Stimulated activated CD8-positive, alpha-beta memory T cell treated with anti-CD3 and anti-CD28 coated beads, Interleukin-15, amount 100 ng/mL, for 24 hours (primary cell): ENCODE measurements around the gene OGFOD3.
"Not testable (repeated sequence)": the region's sequence is repeated elsewhere in the genome, so short reads cannot be mapped to it uniquely, and the experiment has no call there.

Experiments used
- DNase-seq: peaks from one replicate; pipeline ENCODE4 v3.0.0-alpha.2; 2020; ENCODE audit warnings: low read depth

Gene OGFOD3

DNA sequence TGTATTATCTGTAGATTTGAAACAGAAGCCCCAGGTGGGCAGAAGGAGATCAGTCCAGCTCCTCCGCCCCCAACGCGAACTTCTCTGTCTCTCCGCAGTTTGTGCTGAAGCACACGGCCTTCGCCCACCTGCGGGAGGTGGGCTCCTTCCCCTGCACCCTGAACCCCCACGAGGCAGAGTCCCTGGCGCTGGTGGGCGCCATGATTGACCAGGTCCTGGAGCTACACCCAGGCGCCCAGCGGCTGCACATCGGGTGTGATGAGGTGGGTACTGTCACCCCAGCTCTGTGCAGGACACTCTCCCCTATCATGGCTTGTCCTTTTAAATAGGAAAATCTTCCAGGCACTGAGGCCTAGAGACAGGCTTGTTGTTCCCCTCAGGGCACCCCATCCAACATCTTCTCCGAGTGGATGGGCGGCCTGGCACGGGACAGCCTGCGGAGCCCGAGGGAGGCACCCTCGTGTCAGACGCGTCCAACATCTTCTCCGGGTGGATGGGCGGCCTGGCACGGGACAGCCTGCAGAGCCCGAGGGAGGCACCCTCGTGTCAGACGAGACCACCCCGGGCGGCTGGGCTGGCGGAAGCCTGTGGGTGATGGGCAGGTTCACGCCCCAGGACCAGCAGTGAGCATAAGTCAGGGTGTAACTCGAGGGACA is 15.3 kb upstream of the OGFOD3 start:
- DNase-seq, result no peak

DNA sequence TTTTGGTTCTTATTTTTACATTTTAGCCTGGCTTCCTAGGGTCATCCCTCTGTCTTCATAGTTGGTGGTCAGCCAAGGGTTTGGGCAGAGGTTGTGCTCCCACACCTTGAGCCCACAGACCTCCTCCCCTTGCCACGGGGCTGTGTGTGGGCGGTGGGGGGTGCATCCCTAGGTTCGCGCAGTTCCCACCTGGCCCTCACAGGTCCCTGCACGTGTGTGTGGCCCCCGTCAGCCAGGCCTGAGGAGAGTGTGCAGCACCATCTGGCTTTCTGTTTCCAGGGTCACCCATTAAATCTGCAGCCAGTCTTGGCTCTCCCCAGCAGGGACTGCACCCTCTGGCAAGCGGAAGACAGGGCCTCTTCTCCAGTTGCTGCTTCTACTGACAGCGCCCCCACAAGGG is 13.6 kb upstream of the OGFOD3 start:
- no peak for DNase-seq

DNA sequence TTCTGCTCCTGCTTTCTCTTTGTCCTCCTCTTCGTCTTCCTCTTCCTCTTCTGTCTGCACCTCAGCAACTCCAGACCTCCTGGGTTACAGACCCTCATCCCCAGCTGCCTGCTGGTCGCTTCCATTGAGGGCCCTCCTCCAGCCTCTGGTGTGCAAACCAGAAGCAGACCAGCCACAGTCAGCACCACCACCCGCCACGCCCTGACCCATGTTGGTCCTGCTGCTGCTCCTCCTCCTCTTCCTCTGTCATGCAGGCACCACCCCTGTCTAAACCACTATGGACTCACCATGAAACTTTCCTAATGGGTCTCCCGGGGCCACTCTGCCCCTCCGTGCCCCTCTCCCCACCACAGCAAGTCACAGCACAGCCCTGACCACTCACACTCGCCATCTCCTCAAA is 11.4 kb upstream of the OGFOD3 start:
- DNase-seq, result no peak

DNA sequence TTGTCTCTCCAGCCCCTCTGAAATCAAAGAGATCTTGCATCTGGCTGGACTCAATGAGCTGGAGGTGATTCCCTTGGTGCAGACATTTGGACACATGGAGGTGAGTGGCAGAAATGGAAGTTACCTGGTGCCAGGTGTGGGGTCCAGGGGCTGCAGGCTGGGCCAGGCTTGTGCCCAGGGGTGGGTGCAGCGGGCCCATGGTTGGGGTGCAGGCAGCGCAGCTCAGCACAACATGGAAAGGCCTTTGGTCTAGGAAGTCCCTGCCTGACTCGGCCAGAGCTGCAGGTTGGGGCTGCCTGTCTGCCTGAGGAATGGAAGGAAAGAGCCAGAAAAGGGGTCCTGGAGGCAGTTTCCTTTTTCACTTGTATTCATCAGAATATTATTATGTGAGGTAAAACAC is 10.2 kb upstream of the OGFOD3 start:
- no peak for DNase-seq

DNA sequence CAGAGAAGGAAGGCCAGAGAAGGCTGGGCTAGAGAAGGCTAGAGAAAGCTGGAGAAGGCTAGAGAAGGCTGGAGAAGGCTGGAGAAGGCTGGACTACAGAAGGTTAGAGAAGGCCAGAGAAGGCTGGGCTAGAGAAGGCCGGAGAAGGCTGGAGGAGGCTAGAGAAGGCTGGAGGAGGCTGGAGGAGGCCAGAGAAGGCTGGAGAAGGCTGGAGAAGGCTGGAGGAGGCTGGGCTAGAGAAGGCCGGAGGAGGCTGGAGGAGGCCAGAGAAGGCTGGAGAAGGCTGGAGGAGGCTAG is 6.4 kb upstream of the OGFOD3 start:
- no peak for DNase-seq

DNA sequence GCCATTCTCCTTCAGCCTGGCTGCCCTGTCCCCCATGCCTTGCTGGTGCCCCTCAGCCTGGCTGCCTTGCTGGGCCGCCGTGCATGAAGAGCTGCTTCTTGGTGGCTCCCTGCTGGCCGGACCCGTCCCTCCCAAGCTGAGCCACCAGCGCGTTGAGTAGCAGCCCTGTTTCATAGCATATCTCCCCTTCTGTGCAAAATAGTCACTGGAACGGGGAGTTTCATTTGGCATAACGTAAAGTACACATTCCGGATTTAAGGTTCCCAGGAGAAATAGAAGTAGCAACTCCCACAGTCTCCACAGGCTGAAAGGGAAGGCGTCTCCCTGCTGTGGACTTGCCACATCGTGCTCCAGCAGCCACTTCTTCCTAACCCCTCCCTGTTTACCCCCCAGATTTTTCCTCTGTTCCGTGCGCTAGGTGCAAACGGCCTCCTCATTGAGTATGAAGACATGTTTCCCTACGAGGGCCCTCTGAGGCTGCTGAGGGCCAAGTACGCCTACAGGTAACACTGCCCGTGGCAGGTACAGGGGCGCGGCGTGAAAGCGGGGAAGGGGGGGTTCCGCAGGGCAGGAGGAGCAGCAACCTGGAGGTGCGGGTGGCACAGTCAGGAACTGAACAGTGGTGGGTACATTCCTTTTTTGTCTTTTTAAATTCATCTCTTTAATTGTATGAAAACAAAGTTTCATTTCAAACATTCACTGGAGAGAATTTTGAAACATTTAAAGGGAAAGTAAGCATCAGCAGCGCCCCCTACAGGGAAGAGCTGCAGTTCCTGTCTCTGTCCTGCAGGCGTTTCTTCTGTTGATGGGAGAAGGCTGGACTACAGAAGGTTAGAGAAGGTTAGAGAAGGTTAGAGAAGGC is 5.8 kb upstream of the OGFOD3 start:
- peak; percentile 30 for DNase-seq

DNA sequence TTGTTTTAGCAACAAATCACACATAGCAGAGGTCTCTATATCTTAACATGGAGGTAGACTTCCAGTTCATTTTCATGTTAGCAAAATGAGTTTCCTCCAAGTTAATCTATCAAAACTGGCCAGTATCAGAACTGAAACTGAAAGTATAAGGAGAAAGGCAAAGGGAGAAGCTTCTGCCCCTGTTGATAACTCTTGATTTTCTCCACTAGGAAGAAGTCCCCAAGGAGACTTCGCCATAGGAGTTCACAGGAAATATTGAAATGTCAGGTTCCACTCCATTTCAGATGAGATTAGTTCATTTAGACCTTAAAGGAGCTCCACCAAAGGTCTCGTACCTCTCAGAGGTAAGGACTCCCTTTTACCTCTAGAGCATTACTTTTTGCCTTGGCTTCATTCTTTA is 1.2 kb upstream of the OGFOD3 start:
- no peak for DNase-seq

DNA sequence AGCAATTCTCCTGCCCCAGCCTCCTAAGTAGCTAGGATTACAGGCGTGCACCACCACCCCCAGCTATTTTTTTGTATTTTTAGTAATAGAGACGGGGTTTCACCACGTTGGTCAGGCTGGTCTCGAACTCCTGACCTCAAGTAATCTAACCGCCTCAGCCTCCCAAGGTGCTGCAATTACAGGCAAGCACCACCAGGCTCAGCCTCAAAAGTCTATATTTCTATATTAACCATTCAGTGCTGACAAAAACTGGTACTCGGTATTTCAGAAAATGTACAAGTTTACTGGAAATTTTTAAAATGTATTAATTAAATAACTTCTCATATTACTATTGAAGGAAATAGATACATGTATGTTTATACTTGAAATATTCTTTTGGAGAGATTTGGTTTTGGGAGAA is 1.6 kb downstream of the OGFOD3 start:
- DNase-seq, result no peak

DNA sequence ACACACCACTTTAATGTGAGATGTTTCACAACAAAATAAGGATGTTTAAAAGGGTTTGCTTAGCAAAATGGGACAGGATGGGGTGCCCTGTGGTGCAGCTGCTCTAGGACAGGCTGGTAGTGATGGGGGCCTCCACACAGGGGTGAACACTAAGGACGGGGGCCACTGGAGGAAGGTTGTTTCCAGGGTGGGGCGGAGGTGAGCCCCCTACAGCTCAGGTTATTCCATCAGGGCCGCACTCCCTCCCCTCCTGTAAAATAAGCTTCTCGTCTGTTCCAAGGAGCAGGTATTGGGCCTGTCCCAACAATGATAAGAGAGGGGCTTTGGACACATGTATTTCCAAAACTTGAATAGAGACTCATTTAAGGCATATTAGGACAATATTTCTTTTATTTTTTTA is 2.1 kb downstream of the OGFOD3 start:
- no peak for DNase-seq

DNA sequence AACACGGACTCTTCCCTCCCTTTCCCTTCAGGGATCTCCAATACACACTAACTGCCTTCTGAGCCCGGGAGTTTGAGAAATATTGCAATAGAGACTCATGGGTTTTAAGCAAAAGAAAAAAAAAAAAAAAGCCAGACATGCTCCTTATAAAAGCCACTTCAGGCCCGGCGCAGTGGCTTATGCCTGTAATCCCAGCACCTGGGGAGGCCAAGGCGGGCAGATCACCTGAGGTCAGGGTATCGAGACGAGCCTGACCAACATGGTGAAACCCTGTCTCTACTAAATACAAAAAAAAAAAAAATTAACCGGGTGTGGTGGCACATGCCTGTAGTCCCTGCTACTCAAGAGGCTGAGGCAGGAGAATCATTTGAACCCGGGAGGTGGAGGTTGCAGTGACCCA is 2.6 kb downstream of the OGFOD3 start:
- DNase-seq, result no peak

DNA sequence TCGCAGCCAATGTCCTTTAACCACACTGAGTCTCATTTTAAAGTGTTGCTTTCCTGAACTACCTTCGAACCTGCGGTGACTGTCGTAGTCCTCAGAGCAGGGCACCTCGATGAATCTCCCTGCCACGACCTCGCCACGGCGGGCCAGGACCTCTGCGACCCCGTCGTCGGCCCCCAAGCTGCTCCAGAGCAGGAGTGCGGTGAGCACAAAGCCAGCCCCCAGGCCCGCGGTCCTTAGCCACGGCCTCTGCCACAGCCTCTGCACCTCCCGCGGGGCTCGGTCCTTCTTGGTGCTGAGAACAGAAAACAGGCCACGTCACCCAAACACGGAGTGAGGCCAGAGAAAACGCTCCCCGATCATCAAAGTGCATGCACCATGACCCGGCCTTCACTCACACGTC is 3.0 kb downstream of the OGFOD3 start:
- no peak for DNase-seq

DNA sequence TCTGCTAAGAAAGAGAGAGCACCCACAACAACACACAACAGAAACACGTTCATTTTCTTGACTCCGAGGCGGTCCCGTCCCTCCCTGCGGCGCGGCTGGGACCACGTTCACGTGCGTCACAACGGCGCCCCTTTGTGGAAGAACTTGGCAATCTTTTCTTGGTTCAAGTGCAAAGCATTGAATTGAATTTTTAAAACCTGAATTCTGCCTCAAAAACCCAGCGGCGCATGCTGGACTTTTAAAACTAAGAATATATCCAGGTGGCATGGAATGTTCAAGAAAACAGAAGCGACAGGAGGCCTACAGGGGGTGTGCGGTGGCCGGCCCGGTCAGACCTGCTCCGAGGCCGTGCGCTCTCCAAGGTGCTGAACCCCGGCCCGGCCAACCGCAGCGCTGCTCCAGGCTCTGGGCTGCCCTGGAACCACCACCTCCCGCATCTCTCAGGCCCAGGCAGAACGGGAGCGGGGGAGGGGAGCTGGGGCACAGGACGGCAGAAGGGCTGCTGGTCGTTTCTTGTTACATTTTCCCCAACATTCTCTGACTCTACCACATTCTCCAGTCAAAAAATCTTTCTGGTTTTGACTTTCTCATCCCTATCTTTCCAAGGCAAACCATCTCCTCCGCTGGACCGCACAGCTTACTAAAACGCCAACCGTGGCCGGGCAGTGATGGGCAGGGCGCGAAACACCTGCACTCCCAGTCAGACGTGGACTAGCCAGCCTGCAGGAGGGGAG is 3.7 kb downstream of the OGFOD3 start:
- peak; percentile 39 for DNase-seq

DNA sequence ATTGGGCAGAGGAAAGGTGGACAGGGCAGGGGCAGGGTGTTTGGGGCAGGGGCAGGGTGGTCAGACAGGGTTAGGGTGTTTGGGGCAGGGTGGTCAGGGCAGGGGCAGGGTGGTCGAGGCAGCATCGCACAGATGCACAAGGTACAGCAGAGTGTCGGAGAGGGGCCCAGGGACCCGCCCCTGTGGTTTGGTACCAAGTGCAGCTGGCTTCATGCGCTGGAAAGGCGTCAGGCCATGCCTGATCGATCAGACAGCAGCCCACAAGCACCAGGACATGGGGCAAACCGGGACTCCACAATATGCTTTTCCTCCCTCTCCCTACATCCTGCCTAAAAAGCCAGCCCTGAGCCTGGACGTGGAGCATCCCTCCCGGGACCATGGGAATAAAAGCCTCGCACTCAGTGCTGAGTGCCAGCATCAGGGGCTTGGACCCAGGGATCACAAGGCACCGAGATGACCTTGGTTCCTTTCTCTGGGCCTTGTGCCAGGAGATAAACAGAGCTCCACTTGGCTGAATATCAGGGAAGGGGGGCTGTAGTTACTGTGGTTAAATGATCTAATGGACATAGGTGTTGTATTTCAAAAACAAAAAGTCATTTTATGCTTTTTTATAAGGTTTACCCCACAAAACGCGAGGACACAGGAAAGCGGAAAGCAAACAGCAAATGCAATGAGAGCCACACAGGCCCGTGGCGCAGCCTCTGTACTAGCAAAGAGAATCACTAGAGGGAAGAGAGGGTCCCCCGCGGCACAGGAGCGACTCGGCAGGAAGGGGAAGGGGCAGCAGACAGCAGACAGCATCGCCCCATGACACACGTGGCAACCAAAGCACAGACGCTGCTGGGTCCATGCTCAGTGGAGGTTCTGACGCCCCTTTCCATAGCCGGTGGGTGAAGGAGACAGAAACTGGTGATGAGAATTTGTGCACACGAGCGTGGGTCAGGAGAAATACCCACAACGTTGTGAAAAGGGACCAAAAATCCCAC is 5.6 kb downstream of the OGFOD3 start:
- no peak for DNase-seq

DNA sequence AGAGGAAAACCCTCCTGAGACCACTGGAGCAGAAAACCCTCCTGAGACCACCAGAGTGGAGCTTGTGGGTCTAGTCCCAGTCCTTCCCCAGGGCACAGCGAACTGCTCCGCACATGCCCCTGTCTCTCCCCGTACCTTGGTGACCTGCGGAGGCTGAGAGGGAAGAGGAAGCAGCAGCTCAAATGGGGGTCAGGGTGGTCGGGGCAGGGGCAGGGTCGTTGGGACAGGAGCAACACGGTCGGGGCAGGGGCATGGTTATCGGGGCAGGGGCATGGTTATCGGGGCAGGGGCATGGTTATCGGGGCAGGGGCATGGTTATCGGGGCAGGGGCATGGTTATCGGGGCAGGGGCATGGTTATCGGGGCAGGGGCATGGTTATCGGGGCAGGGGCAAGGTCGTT is 6.3 kb downstream of the OGFOD3 start:
- DNase-seq, result not testable (repeated sequence)

DNA sequence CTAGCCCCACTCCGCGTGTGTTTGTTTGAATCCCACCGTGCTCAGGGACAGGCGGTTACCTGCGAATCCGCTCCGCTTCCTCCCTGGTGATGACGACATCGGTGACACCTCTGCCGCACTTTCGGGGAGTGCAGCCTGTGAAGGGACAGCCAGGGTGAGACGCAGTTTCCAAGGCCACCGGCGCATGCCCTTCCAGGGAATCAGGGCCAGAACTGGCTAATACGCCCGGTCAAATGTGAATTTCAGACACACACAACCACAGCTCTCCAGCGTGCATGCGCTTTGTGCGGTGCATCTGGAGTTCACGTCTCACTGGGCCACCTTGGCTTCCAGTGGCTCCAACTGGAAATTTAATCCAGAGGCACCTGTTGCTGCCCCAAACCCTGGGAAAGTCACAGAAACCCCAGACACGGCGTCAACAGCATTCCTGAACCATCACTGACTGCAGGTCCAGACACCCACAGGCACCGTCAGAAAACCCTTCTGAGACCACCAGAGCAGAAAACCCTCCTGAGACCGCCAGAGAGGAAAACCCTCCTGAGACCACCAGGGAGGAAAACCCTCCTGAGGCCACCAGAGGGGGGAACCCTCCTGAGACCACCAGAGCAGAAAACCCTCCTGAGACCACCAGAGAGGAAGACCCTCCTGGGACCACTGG is 6.9 kb downstream of the OGFOD3 start:
- no peak for DNase-seq

DNA sequence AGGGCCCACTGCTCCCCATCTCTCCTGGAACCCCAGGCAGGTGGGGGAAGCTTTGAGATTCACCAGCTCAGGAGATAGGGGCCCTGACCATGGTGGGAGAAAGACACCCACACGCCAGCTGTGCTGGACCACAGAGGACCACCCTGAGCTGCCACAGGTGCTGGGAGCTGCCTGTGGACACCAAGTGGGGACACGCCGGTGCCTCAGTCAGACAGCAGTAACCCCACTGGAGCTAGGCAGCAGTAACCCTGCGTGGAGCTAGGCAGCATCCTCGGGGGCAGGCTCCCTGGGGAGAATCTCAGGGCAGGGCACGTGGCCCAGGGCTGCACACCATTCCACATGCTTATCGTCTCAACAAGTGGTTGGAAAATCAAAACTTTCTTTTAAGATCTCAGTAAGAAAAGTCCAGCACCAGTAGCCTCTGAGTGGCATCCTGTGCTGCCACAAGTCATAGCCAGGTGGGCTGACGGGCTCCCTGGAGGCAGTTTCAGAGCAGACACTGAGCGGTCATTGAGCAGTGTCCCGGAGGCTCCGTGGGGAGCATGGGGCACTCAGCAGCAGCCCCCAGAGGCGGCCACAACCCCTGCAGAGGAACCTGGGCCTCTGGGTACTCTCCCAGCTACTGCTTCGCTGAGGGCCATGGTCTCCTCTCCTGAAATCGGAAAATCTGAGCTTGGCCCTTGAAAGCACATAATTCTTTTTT is 8.2 kb downstream of the OGFOD3 start:
- no peak for DNase-seq

DNA sequence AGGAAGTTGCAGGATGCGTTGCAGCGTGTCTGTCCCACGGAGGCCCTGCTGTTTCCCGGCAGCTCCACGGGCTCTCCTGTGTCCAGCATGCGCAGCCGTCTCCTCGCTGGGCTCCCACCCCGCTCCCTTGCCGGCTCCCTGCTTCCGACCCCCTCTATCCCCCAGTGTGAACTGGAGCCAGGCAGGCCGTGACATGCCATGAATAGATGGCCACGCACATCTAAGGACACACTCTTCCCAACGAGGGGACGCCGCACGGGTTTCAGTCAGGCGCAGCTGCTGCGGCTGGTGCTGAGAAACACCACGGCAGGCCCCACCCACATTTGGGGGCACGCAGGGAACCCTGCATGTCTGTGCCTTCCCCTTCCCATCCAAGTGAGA is 9.5 kb downstream of the OGFOD3 start:
- DNase-seq, result no peak

DNA sequence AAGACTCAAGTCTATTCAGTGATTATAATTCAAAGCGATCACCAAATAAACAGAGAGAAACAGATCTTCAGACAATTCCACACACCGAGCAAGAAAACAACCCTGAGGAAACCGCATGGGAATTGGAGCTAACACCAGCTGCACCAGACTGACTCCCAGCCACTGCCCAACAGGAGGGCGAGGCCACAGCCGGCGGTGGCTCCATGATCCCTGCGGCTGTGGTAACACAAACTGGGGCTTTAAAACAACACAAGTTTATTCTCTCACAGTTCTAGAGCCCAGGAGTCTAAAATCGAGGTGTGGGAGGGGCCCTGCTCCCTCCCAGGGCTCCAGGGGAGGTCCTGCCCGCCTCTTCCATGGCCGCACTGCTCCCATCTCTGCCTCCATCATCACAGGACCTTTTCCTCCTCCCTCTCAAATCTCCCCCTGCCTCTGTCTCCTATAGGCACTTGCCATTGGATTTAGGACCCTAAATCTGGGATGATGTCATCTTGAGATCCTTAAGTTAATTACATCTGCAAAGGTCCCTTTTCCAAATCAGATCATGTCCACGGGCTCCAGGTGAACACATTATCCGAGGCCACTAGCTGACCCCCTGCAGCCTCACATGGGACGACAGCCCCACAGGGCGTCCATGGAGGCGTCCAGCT is 10.0 kb downstream of the OGFOD3 start:
- no peak for DNase-seq

DNA sequence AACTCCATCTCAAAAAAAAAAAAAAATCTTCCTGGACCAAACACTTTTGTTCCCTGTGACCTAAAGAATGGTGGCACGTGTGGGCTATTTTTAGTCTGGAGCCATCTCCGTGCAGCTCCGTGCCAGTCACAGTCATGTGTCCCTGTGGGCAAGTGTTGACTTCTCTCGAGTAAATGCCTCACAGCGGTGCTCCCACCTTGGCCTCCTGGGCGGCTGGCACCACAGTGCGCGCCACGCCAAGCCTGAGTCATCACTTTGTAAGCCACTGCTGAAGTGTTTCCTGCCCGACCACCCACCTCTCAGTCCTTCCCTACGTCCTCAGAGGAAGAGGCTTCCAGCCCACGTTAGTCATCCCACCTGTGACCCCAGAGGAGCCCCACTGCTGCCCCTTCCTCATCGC is 11.1 kb downstream of the OGFOD3 start:
- no peak for DNase-seq

DNA sequence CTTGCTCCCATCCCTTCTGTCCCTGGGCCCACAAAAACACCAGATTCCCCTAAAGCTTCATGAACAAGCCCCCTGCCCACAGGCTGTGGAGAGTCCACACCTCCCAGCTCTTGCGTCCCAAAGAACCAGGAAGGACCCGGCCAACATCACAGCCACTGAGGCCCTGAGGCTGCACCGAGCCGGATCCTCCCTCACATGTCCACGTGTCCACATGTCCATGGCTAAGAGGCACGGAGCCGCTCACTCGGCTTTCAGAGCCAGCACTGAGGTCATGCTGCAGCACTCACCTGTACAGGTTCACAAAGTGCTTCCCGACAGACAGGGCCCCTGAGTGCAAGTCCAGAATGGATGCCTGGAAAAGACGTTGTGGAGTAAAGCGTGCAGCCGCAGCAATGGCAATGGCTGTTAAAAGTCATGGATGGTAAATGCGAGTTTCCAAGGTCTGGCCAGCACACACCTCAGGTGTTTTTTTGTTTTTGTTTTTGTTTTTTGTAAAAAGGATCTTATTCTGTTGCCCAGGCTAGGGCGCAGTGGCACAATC is 12.2 kb downstream of the OGFOD3 start:
- no peak for DNase-seq
